Activated B cell treated with CpG ODN at 0.5 μM for 24 hours (primary cell): ENCODE data around the gene BRME1. TPM values are rescaled to one million over a fixed set of nuclear protein-coding genes. Genes with fewer than 3 reads are reported as not detected.

Source experiments
- ATAC-seq: fragments of 200-7000 bp; cut with Tn5 transposase; one replicate; pipeline ENCODE4 v1.10.0; 2021; ENCODE audit warnings: low read depth, mild to moderate bottlenecking, moderate library complexity
- CTCF ChIA-PET: fragments of 350-600 bp; sonication (Branson Sonifier 250); formaldehyde crosslinking; loops from one replicate; lab custom pipeline; 2021; ENCODE audit warnings: antibody characterized with exemption; lab: Charles Lee
- POLR2A ChIA-PET: fragments of 350-600 bp; sonication (Branson Sonifier 250); formaldehyde crosslinking; loops from one replicate; lab custom pipeline; 2021; ENCODE audit warnings: antibody characterized with exemption; lab: Charles Lee
- DNase-seq: peaks from one replicate; pipeline ENCODE4 v3.0.0; 2022
- H3K27ac Mint-ChIP-seq: one replicate; pipeline ENCODE4 v1.8.0; 2020; ENCODE audit warnings: mixed read lengths
- H3K27me3 Mint-ChIP-seq: one replicate; pipeline ENCODE4 v1.8.0; 2021; ENCODE audit warnings: mixed read lengths
- H3K36me3 Mint-ChIP-seq: one replicate; pipeline ENCODE4 v1.8.0; 2021; ENCODE audit warnings: low read depth, mixed read lengths
- H3K4me1 Mint-ChIP-seq: one replicate; pipeline ENCODE4 v1.8.0; 2021; ENCODE audit warnings: mixed read lengths
- H3K4me3 Mint-ChIP-seq: one replicate; pipeline ENCODE4 v1.8.0; 2020; ENCODE audit warnings: mild to moderate bottlenecking, mixed read lengths
- H3K9me3 Mint-ChIP-seq: one replicate; pipeline ENCODE4 v1.8.0; 2020; ENCODE audit warnings: mixed read lengths
- intact Hi-C: fragments of 100-400 bp; cut with micrococcal nuclease; formaldehyde crosslinking; loops from one replicate; pipeline ENCODE4 v1.15.1; 2024
- total RNA-seq: library from RNA; stranded (reverse); gene quantifications from 2 replicates; pipeline ENCODE4 v1.2.3, GENCODE V29; 2022
- TF ChIP-seq, protein P1 (sequence below): fragments of 200-600 bp; IDR thresholded peaks from one replicate; pipeline ENCODE4 v1.8.0; 2022; ENCODE audit warnings: antibody characterized with exemption, mild to moderate bottlenecking

The BRME1 gene
- total RNA-seq, 1 donor from 2014 or later = 2.0 TPM

DNA sequence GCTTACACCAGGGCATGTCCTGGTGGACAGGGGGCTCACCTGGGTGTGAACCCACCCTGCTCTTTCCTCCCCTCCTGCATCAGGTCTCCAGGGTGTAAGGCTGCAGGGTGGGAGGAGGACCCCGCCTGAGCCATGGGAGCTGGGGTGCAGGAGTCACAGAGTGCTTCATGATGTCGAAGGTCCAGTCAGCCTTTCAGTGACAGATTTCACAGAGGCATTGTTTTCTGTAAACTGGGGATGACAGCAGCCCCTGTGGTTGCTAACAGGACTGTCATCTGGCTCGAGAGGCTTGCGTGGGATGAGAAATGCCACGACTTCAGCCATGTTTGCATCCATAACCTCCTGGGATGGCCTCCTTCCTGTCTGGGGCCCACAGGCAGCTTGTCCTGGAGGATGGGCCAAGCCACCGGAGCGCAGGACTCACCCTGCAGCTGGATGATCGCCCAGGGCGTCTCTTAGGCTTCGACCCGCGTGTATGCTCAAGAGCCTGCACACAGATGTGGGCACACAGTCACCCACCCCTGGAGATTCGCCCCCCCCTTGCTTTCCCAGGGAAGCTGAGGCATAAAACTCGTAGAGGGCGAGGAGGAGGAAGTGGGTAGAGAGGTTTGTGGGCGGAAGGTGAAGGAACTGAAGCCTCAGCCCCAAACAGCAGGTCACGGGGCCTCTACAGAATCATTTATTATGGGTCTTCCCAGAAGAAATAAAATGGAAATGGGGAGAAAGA is 24.1 kb downstream of the BRME1 start:
- H3K4me3 Mint-ChIP-seq = peak overlapping the region; percentile 24
- H3K9me3 Mint-ChIP-seq = no peaks in the 10 kb centered on the region
- peaks cover 28% of the 10 kb centered on the region for H3K4me1 Mint-ChIP-seq
- H3K27me3 Mint-ChIP-seq = peaks cover 3% of the 10 kb centered on the region
- no peaks in the 10 kb centered on the region for H3K36me3 Mint-ChIP-seq
- intact Hi-C loops = loop anchor here (2.0 kb wide), 3 partner anchors 25 to 315 kb away; partner anchors contain the start of genes BRME1, CC2D1A and DCAF15
- ATAC-seq (no peak), DNase-seq (no peak)
- CTCF ChIA-PET = interaction anchor here (0.5 to 5.8 kb wide), 7 partner anchors 21 to 190 kb away, joined by 3 to 42 read pairs (median 4); partner anchors contain the start of genes IL27RA and MISP3
- TF ChIP-seq, protein P1, sequence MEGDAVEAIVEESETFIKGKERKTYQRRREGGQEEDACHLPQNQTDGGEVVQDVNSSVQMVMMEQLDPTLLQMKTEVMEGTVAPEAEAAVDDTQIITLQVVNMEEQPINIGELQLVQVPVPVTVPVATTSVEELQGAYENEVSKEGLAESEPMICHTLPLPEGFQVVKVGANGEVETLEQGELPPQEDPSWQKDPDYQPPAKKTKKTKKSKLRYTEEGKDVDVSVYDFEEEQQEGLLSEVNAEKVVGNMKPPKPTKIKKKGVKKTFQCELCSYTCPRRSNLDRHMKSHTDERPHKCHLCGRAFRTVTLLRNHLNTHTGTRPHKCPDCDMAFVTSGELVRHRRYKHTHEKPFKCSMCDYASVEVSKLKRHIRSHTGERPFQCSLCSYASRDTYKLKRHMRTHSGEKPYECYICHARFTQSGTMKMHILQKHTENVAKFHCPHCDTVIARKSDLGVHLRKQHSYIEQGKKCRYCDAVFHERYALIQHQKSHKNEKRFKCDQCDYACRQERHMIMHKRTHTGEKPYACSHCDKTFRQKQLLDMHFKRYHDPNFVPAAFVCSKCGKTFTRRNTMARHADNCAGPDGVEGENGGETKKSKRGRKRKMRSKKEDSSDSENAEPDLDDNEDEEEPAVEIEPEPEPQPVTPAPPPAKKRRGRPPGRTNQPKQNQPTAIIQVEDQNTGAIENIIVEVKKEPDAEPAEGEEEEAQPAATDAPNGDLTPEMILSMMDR = no peak
- peak overlapping the region; percentile 63 for H3K27ac Mint-ChIP-seq
- POLR2A ChIA-PET = interaction anchor here (0.6 to 1.2 kb wide), 6 partner anchors 18 to 1000 kb away, joined by 3 to 5 read pairs (median 4); no protein-coding TSS in a partner anchor

DNA sequence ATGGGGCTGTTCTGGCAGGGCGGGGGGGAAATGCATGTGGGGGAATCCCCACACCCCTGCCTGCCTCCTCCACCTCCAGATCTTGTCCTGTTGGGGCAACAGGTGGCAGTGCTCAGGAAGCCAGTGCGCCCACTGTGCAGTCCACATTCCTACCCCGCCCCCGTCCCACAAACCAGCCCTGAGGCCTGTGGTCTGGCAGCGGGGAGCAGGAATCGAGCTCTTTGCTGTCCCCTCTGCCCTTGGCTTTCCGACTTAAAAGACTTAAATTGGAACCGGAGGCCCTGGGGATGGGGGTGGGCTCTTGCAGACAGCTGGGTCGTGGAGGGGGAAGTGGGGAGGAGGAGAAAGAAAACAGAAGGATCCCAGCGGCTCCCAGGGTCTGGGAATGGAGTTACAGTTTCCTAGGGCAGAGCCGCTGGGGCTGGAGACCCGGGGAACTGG is 24.6 kb downstream of the BRME1 start:
- Mint-ChIP-seq H3K36me3 (no peaks in the 10 kb centered on the region), H3K27ac (peak overlapping the region; percentile 18), H3K27me3 (peaks cover 3% of the 10 kb centered on the region), H3K4me1 (peaks cover 28% of the 10 kb centered on the region), H3K9me3 (no peaks in the 10 kb centered on the region), H3K4me3 (no peak overlapping the region)
- ATAC-seq (no peak), DNase-seq (no peak)
- ChIA-PET POLR2A (interaction anchor here (1.1 to 1.2 kb wide), 3 partner anchors 167 to 255 kb away, joined by 3 to 5 read pairs (median 4); partner anchors contain the start of gene ASF1B), CTCF (interaction anchor here (0.8 to 5.8 kb wide), 8 partner anchors 17 to 467 kb away, joined by 3 to 42 read pairs (median 4); partner anchors contain the start of genes IL27RA and MISP3)
- intact Hi-C loops = loop anchor here (2.0 kb wide), 3 partner anchors 26 to 316 kb away; partner anchors contain the start of genes BRME1, CC2D1A and DCAF15
- TF ChIP-seq, protein P1 = no peak

DNA sequence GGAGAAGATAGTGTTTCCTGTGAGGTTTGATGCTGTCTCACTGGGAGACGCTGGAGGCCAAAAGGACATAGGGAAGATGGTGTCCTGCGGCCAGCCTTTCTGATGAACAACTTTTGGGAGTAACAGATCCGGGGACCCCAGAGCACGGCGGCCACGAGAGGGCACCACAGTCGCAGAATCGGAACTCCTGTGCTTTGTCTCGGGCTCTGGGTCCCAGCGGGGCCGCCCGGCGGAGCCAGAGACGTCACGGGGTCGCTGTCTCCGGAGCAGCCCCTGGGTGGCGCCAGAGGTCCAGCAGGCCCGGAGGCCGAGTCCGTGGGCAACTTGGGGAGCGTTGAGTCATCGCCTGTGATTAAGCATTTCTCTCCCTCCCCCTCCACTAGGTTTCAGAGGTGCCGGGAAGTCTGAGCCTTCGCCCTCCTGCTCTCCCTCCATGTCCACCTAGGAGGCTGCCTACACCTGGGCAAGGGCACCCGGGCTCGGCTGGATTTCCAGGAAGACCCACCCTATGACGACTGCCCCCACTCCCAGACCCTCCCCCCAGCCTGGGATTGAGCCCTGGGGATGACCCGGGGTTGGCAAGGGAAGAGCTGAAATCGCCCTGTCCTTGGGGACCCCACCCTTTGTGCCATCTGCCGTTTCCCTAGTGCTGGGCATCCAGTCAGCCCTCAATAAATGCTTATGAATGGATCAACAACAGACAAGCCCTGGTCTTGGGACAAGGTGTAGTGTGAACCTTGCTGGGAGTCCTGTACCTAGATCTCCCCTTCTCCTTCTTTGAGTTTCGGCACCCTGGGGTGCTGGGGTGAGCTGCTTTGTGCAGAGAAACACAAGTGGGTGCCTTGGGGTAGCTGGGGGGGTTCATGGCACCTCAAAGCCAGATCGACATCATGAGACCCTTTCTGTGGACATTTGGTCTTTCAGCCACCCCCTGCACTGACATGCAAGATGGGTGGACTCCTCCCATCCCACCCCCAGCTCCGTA is 25.6 kb downstream of the BRME1 start:
- ChIA-PET CTCF (interaction anchor here (0.8 to 5.8 kb wide), 12 partner anchors 18 to 470 kb away, joined by 3 to 42 read pairs (median 4); partner anchors contain the start of genes IL27RA and MISP3), POLR2A (interaction anchor here (0.5 to 2.0 kb wide), 6 partner anchors 24 to 256 kb away, joined by 3 to 5 read pairs (median 4); partner anchors contain the start of genes ASF1B and RLN3)
- Mint-ChIP-seq H3K4me1 (peaks cover 28% of the 10 kb centered on the region), H3K36me3 (no peaks in the 10 kb centered on the region), H3K4me3 (peak overlapping the region; percentile 19), H3K27me3 (peaks cover 3% of the 10 kb centered on the region), H3K9me3 (no peaks in the 10 kb centered on the region), H3K27ac (peak overlapping the region; percentile 30)
- peak; percentile 97 for DNase-seq
- TF ChIP-seq, protein P1 = peak; percentile 98
- peak; percentile 99 for ATAC-seq
- intact Hi-C loops = loop anchor here (1.0 to 2.0 kb wide), 14 partner anchors 26 to 592 kb away; partner anchors contain the start of genes ASF1B, BRME1, CC2D1A and DCAF15

DNA sequence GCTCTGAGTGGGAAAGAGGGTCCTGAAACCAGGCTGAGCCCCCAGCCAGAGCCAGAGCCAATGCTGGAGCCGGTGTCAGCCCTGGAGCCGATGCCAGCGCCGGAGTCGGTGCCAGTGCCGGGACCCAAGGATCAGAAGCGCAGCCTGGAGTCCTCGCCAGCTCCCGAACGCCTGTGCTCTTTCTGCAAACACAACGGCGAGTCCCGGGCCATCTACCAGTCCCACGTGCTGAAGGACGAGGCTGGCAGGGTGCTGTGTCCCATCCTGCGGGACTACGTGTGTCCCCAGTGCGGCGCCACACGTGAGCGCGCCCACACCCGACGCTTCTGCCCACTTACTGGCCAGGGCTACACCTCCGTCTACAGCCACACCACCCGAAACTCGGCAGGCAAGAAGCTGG is 28.6 kb downstream of the BRME1 start:
- ChIA-PET CTCF (interaction anchor here (1.1 kb wide), 1 partner anchor 195 kb away, joined by 3 read pairs; no protein-coding TSS in a partner anchor), POLR2A (no interaction called here)
- intact Hi-C loops = no loop called here
- peaks cover 8% of the 10 kb centered on the region for H3K27me3 Mint-ChIP-seq
- no peak overlapping the region for H3K27ac Mint-ChIP-seq
- H3K9me3 Mint-ChIP-seq = no peaks in the 10 kb centered on the region
- no peak overlapping the region for H3K4me3 Mint-ChIP-seq
- peaks cover 31% of the 10 kb centered on the region for H3K4me1 Mint-ChIP-seq
- TF ChIP-seq, protein P1 = no peak
- ATAC-seq (no peak), DNase-seq (no peak)
- H3K36me3 Mint-ChIP-seq = no peaks in the 10 kb centered on the region
